Activated B cell treated with CpG ODN at 0.5 μM for 24 hours (primary cell): Measurements from ENCODE around the gene ATF6. TPM values are rescaled to one million over a fixed set of nuclear protein-coding genes. Genes with fewer than 3 reads are reported as not detected.

Experiments
- ATAC-seq: fragments of 200-7000 bp; cut with Tn5 transposase; one replicate; pipeline ENCODE4 v1.10.0; 2021; ENCODE audit warnings: low read depth, mild to moderate bottlenecking, moderate library complexity
- CTCF ChIA-PET: fragments of 350-600 bp; sonication (Branson Sonifier 250); formaldehyde crosslinking; loops from one replicate; lab custom pipeline; 2021; ENCODE audit warnings: antibody characterized with exemption; lab: Charles Lee
- POLR2A ChIA-PET: fragments of 350-600 bp; sonication (Branson Sonifier 250); formaldehyde crosslinking; loops from one replicate; lab custom pipeline; 2021; ENCODE audit warnings: antibody characterized with exemption; lab: Charles Lee
- DNase-seq: peaks from one replicate; pipeline ENCODE4 v3.0.0; 2022
- H3K27ac Mint-ChIP-seq: one replicate; pipeline ENCODE4 v1.8.0; 2020; ENCODE audit warnings: mixed read lengths
- H3K27me3 Mint-ChIP-seq: one replicate; pipeline ENCODE4 v1.8.0; 2021; ENCODE audit warnings: mixed read lengths
- H3K36me3 Mint-ChIP-seq: one replicate; pipeline ENCODE4 v1.8.0; 2021; ENCODE audit warnings: low read depth, mixed read lengths
- H3K4me1 Mint-ChIP-seq: one replicate; pipeline ENCODE4 v1.8.0; 2021; ENCODE audit warnings: mixed read lengths
- H3K4me3 Mint-ChIP-seq: one replicate; pipeline ENCODE4 v1.8.0; 2020; ENCODE audit warnings: mild to moderate bottlenecking, mixed read lengths
- H3K9me3 Mint-ChIP-seq: one replicate; pipeline ENCODE4 v1.8.0; 2020; ENCODE audit warnings: mixed read lengths
- CTCF ChIP-seq: fragments of 200-600 bp; IDR thresholded peaks from one replicate; pipeline ENCODE4 v1.8.0; 2022; ENCODE audit warnings: antibody characterized with exemption, mild to moderate bottlenecking
- intact Hi-C: fragments of 100-400 bp; cut with micrococcal nuclease; formaldehyde crosslinking; loops from one replicate; pipeline ENCODE4 v1.15.1; 2024
- total RNA-seq: library from RNA; stranded (reverse); gene quantifications from 2 replicates; pipeline ENCODE4 v1.2.3, GENCODE V29; 2022

The ATF6 gene
- total RNA-seq, 1 donor from 2014 or later, result 24.6 TPM

- no peak for ATAC-seq
- intact Hi-C loops, result no loop called here
- no peak for DNase-seq
- peaks cover 5% of the 10 kb centered on the region for H3K27me3 Mint-ChIP-seq
- ChIA-PET POLR2A (no interaction called here), CTCF (no interaction called here)
- H3K4me3 Mint-ChIP-seq, result no peak overlapping the region
- H3K4me1 Mint-ChIP-seq, result no peaks in the 10 kb centered on the region
- no peak for TF ChIP-seq CTCF
- no peaks in the 10 kb centered on the region for H3K9me3 Mint-ChIP-seq
- no peaks in the 10 kb centered on the region for H3K36me3 Mint-ChIP-seq
- H3K27ac Mint-ChIP-seq, result no peak overlapping the region
Observed at GRCh38 chr1:161997152-161997551, 231.0 kb downstream of the ATF6 start.

- POLR2A ChIA-PET, result no interaction called here
Observed at GRCh38 chr1:161998811-161999210, 232.7 kb downstream of the ATF6 start.

GRCh38 chr1:161999301-162000052 is 233.4 kb downstream of the ATF6 start:
- no peak for DNase-seq
- TF ChIP-seq CTCF, result no peak
- Mint-ChIP-seq H3K27ac (no peak overlapping the region), H3K9me3 (no peaks in the 10 kb centered on the region), H3K27me3 (peaks cover 13% of the 10 kb centered on the region), H3K4me3 (no peak overlapping the region), H3K4me1 (no peaks in the 10 kb centered on the region), H3K36me3 (no peaks in the 10 kb centered on the region)
- ChIA-PET CTCF (no interaction called here), POLR2A (no interaction called here)
- no peak for ATAC-seq
- intact Hi-C loops, result no loop called here

More at GRCh38 chr1:161998811-161999210, 232.7 kb downstream of the ATF6 start:
- no peak overlapping the region for H3K4me3 Mint-ChIP-seq
- DNase-seq (no peak), ATAC-seq (no peak)
- CTCF ChIA-PET, result no interaction called here
- intact Hi-C loops, result no loop called here
- H3K4me1 Mint-ChIP-seq, result no peaks in the 10 kb centered on the region
- H3K27ac Mint-ChIP-seq, result no peak overlapping the region
- no peaks in the 10 kb centered on the region for H3K36me3 Mint-ChIP-seq
- TF ChIP-seq CTCF, result no peak
- H3K9me3 Mint-ChIP-seq, result no peaks in the 10 kb centered on the region
- H3K27me3 Mint-ChIP-seq, result peaks cover 11% of the 10 kb centered on the region

GRCh38 chr1:162000053-162000420 is 233.9 kb downstream of the ATF6 start:
- ATAC-seq (no peak), DNase-seq (no peak)
- intact Hi-C loops, result no loop called here
- Mint-ChIP-seq H3K9me3 (no peaks in the 10 kb centered on the region), H3K36me3 (no peaks in the 10 kb centered on the region), H3K27ac (no peak overlapping the region), H3K4me1 (no peaks in the 10 kb centered on the region), H3K27me3 (peaks cover 18% of the 10 kb centered on the region), H3K4me3 (no peak overlapping the region)
- no peak for TF ChIP-seq CTCF
- CTCF ChIA-PET, result no interaction called here
- POLR2A ChIA-PET, result no interaction called here

- H3K4me1 Mint-ChIP-seq, result no peaks in the 10 kb centered on the region
- no peak for TF ChIP-seq CTCF
Observed at GRCh38 chr1:162003061-162003829, 237.1 kb downstream of the ATF6 start.

More at GRCh38 chr1:162003061-162003829, 237.1 kb downstream of the ATF6 start:
- no peak overlapping the region for H3K4me3 Mint-ChIP-seq
- ChIA-PET POLR2A (no interaction called here), CTCF (no interaction called here)
- no peaks in the 10 kb centered on the region for H3K36me3 Mint-ChIP-seq
- no peaks in the 10 kb centered on the region for H3K9me3 Mint-ChIP-seq
- intact Hi-C loops, result no loop called here
- DNase-seq (no peak), ATAC-seq (no peak)
- H3K27ac Mint-ChIP-seq, result no peak overlapping the region
- peaks cover 19% of the 10 kb centered on the region for H3K27me3 Mint-ChIP-seq
